ENCODE data around the gene DLK2. TPM values are rescaled to one million over a fixed set of nuclear protein-coding genes. Genes with fewer than 3 reads are reported as not detected.

Gene DLK2
- total and polyA plus RNA-seq, 2 of the 13 experiments (the other 11 are each of a cell fraction or from before 2014, with no cell fraction given): 1.2 to 3.8 TPM

GRCh38 chr6:43432009-43432945, 23.1 kb downstream of the DLK2 start (continued):
- no peak for TF ChIP-seq ZIK1 (CRISPR knock-in tag; IDR thresholded peaks at IDR 0.05; ENCODE audit: borderline replicate concordance, low read depth)
- TF ChIP-seq KIAA2018 (CRISPR knock-in tag; IDR thresholded peaks at IDR 0.05; ENCODE audit: borderline replicate concordance): no peak
- no peak for TF ChIP-seq HDAC2 (CRISPR knock-in tag; IDR thresholded peaks at IDR 0.05)
- no peak for TF ChIP-seq TBL1XR1 (IDR thresholded peaks at IDR 0.05; ENCODE audit: borderline replicate concordance, low read length, partially characterized antibody)
- TF ChIP-seq AGO2 (optimal IDR thresholded peaks at IDR 0.05; ENCODE audit: low read depth, low read length): peak; percentile 69
- peak; percentile 38; the same call in 1 of the 2 replicates for TF ChIP-seq RBFOX2 (IDR thresholded peaks at IDR 0.05; ENCODE audit: low read depth, low read length)
- no peak for TF ChIP-seq NRL (CRISPR knock-in tag; IDR thresholded peaks at IDR 0.05; ENCODE audit: borderline replicate concordance)
- TF ChIP-seq ZNF512B (CRISPR knock-in tag; IDR thresholded peaks at IDR 0.05; ENCODE audit: borderline replicate concordance): no peak
- TF ChIP-seq HIC2 (CRISPR knock-in tag; IDR thresholded peaks at IDR 0.05; ENCODE audit: low read depth): no peak
- no peak for TF ChIP-seq CC2D1A (CRISPR knock-in tag; IDR thresholded peaks at IDR 0.05)
- TF ChIP-seq POLR2A (IDR thresholded peaks at IDR 0.05; ENCODE audit: insufficient read depth in 1 of 2, low read depth in 2 of 2, low read length in 2 of 2): no peak
- TF ChIP-seq GLMP (CRISPR knock-in tag; IDR thresholded peaks at IDR 0.05; ENCODE audit: borderline replicate concordance): no peak
